ENCODE results near the gene TMEM135.

DNA sequence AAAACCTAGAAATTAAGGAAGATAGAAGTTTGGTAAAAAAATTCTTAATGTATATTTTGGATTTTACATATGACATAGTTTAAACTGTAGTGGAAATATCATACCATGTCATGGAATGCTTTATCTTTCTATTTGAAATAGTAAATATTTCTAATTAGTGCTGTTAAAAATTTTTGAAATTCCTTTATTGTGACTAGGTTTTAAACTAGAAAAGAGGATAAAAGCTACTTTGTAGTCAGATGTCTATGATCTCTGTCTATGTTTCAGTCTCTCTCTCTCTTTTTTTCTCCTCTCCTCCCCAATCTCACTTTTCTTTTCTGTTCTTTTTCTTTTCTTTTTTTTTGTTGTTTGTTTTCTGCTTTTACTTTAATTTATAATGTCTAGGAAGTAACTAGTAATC, 226.2 kb downstream of the TMEM135 start:
- TF ChIP-seq, protein P1, sequence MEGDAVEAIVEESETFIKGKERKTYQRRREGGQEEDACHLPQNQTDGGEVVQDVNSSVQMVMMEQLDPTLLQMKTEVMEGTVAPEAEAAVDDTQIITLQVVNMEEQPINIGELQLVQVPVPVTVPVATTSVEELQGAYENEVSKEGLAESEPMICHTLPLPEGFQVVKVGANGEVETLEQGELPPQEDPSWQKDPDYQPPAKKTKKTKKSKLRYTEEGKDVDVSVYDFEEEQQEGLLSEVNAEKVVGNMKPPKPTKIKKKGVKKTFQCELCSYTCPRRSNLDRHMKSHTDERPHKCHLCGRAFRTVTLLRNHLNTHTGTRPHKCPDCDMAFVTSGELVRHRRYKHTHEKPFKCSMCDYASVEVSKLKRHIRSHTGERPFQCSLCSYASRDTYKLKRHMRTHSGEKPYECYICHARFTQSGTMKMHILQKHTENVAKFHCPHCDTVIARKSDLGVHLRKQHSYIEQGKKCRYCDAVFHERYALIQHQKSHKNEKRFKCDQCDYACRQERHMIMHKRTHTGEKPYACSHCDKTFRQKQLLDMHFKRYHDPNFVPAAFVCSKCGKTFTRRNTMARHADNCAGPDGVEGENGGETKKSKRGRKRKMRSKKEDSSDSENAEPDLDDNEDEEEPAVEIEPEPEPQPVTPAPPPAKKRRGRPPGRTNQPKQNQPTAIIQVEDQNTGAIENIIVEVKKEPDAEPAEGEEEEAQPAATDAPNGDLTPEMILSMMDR (IDR thresholded peaks at IDR 0.05): no peak
- TF ChIP-seq POLR2AphosphoS5 (IDR thresholded peaks at IDR 0.05): no peak
- TF ChIP-seq POLR2A (IDR thresholded peaks at IDR 0.05): no peak

All from breast epithelium (tissue), 3 donors.